GM23338 (cell line): ENCODE data around the gene ARL8B. TPM values are rescaled to one million over a fixed set of nuclear protein-coding genes. Genes with fewer than 3 reads are reported as not detected.

Source experiments
- ATAC-seq: fragments of 200-7000 bp; cut with Tn5 transposase; 3 replicates; pipeline ENCODE4 v1.9.1; 2020
- DNase-seq: peaks from one replicate; pipeline ENCODE4 v3.0.0-alpha.2; 2015; ENCODE audit warnings: low spot score
- H2AFZ ChIP-seq: fragments of 200-600 bp; sonication (generic); 2 replicates; pipeline ENCODE4 v1.8.0; 2016; ENCODE audit warnings: antibody characterized with exemption, mild to moderate bottlenecking, moderate library complexity
- H3F3A ChIP-seq: fragments of 200-600 bp; sonication (generic); replicated peaks from 2 replicates; pipeline ENCODE4 v1.8.0; 2017; ENCODE audit warnings: antibody characterized with exemption, mixed run types, low read depth
- H3K27ac ChIP-seq: fragments of 200-600 bp; sonication (generic); 2 replicates; pipeline ENCODE4 v1.6.1; 2016; ENCODE audit warnings: low read depth
- H3K27me3 ChIP-seq: fragments of 200-600 bp; sonication (generic); 2 replicates; pipeline ENCODE4 v1.8.0; 2016; ENCODE audit warnings: mild to moderate bottlenecking, mixed run types, moderate library complexity; ENCODE audit not compliant: insufficient read depth
- H3K36me3 ChIP-seq: fragments of 200-600 bp; sonication (generic); 2 replicates; pipeline ENCODE4 v1.8.0; 2016; ENCODE audit warnings: mild to moderate bottlenecking; ENCODE audit not compliant: insufficient read depth
- H3K4me1 ChIP-seq: fragments of 200-600 bp; sonication (generic); 2 replicates; pipeline ENCODE4 v1.8.0; 2016; ENCODE audit warnings: mild to moderate bottlenecking, moderate library complexity; ENCODE audit not compliant: insufficient read depth
- H3K4me2 ChIP-seq: fragments of 200-600 bp; sonication (generic); 2 replicates; pipeline ENCODE4 v1.7.1; 2017; ENCODE audit warnings: mixed run types
- H3K4me3 ChIP-seq: fragments of 200-600 bp; sonication (generic); 2 replicates; pipeline ENCODE4 v1.6.1; 2016; ENCODE audit warnings: mixed run types
- H3K79me2 ChIP-seq: fragments of 200-600 bp; sonication (generic); replicated peaks from 2 replicates; pipeline ENCODE4 v1.8.0; 2017; ENCODE audit warnings: mild to moderate bottlenecking; ENCODE audit not compliant: insufficient read depth
- H3K9me2 ChIP-seq: fragments of 200-600 bp; sonication (generic); 2 replicates; pipeline ENCODE4 v1.8.0; 2017; ENCODE audit not compliant: insufficient read depth
- H4K20me1 ChIP-seq: fragments of 200-600 bp; sonication (generic); replicated peaks from 2 replicates; pipeline ENCODE4 v1.8.0; 2017; ENCODE audit warnings: mild to moderate bottlenecking; ENCODE audit not compliant: insufficient read depth
- H3K27ac Mint-ChIP-seq: 2 replicates; pipeline ENCODE4 v1.8.0; 2020; ENCODE audit warnings: inconsistent platforms, mild to moderate bottlenecking, moderate library complexity, mixed read lengths
- H3K27me3 Mint-ChIP-seq: 3 replicates; pipeline ENCODE4 v1.8.0; 2022; ENCODE audit warnings: low read depth, mild to moderate bottlenecking, moderate library complexity, mixed read lengths, inconsistent platforms; ENCODE audit not compliant: insufficient read depth, poor library complexity
- H3K36me3 Mint-ChIP-seq: 3 replicates; pipeline ENCODE4 v1.8.0; 2021; ENCODE audit warnings: low read depth, mild to moderate bottlenecking, inconsistent platforms, moderate library complexity, mixed read lengths
- H3K4me1 Mint-ChIP-seq: 3 replicates; pipeline ENCODE4 v1.8.0; 2020; ENCODE audit warnings: mild to moderate bottlenecking, inconsistent platforms, mixed read lengths
- H3K4me3 Mint-ChIP-seq: 3 replicates; pipeline ENCODE4 v1.8.0; 2021; ENCODE audit warnings: moderate library complexity, mild to moderate bottlenecking, inconsistent platforms, mixed read lengths
- H3K9me3 Mint-ChIP-seq: 3 replicates; pipeline ENCODE4 v1.8.0; 2020; ENCODE audit warnings: moderate library complexity, mild to moderate bottlenecking, inconsistent platforms, mixed read lengths
- CREB1 ChIP-seq: fragments of 250-450 bp; sonication (Bioruptor Pico); IDR thresholded peaks from 2 replicates; pipeline ENCODE4 v1.5.0; 2020; ENCODE audit warnings: low read depth, mild to moderate bottlenecking, moderate library complexity
- CTCF ChIP-seq, 2 experiments: fragments of 200-600 bp in 1 of 2; sonication (generic) in 1 of 2; conservative IDR thresholded peaks; 2 replicates each; pipeline versions ENCODE4 v1.5.1 to v1.6.1; 2016 to 2017; ENCODE audit warnings: antibody characterized with exemption in 2 of 2, low read depth in 2 of 2, mild to moderate bottlenecking in 2 of 2, moderate library complexity in 1 of 2
- ETS1 ChIP-seq: IDR thresholded peaks from 2 replicates; pipeline ENCODE4 v1.6.1; 2016; ENCODE audit warnings: antibody characterized with exemption
- EZH2phosphoT487 ChIP-seq: fragments of 200-600 bp; sonication (generic); IDR thresholded peaks from one replicate; pipeline ENCODE4 v1.8.1; 2018; ENCODE audit warnings: antibody characterized with exemption; ENCODE audit not compliant: unreplicated experiment
- NANOG ChIP-seq: IDR thresholded peaks from 2 replicates; pipeline ENCODE4 v1.6.1; 2016; ENCODE audit warnings: antibody characterized with exemption, borderline replicate concordance
- POLR2AphosphoS5 ChIP-seq: IDR thresholded peaks from 2 replicates; pipeline ENCODE4 v1.6.1; 2016; ENCODE audit warnings: antibody characterized with exemption, low read depth
- ZNF114 ChIP-seq: fragments of 250-450 bp; sonication (Bioruptor Pico); IDR thresholded peaks from 2 replicates; pipeline ENCODE4 v1.5.0; 2020; ENCODE audit warnings: mild to moderate bottlenecking, moderate library complexity
- ZNF331 ChIP-seq: fragments of 250-450 bp; sonication (Bioruptor Pico); IDR thresholded peaks from 2 replicates; pipeline ENCODE4 v1.5.0; 2020; ENCODE audit warnings: low read depth, mild to moderate bottlenecking, moderate library complexity
- polyA plus RNA-seq: library from polyadenylated mRNA; unstranded; fragments of >200 nt; fragmentation: Nextera tagmentation; extraction: Ambion mirVana; gene quantifications from 2 replicates; pipeline ENCODE4 v1.2.1, GENCODE V29; 2016
- total RNA-seq: library from RNA; depleted of rRNA; stranded (reverse); fragments of >200 nt; shearing (Covaris generic); gene quantifications from 2 replicates; pipeline ENCODE4 v1.2.3, GENCODE V29; 2014
- TF ChIP-seq, protein P1 (sequence below): fragments of 250-450 bp; sonication (Bioruptor Pico); IDR thresholded peaks from 2 replicates; pipeline ENCODE4 v1.5.0; 2020; ENCODE audit warnings: mild to moderate bottlenecking, moderate library complexity

Gene ARL8B
- total and polyA plus RNA-seq, 2 experiments from 2014 or later, result 25.5 to 40.8 TPM

DNA sequence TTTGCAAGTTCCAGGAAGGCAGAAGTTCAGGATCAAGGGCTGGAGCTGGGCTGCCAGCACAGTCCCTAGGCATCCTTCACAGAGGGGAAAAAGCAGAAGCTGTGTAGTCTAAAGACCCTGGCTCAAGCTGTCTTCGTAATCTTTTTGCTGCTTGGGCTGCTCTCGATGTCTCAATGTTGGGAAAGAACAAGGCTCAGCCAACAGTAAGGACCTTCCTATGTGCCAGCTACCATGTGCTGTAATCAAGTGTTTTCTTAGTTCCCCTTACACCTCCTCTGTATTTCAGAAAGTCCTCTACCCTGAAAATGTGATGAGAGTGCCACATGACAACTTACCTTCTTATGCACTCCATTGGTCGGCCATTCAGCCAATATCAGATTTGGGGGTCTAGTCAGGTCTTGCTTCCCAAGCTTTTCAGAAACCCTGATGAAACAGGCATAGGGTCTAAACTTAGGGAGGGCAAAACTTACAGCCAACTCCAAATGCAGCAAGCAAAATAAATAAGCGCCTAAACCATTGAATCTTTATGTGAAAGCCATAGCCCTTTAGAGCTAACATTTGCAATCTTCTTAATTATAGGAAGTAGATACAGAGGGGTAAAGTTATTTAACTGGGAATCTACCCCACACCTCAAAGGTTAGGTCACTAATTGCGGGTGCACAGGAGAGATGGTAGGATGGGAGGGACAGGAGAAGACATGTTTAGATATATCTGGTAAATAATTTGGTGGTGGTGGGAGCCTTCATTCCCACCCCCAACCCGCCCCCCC, 64.2 kb downstream of the ARL8B start (continued):
- TF ChIP-seq ZNF114 (CRISPR knock-in tag) (no peak), EZH2phosphoT487 (no peak), ETS1 (no peak), CTCF (conservative IDR thresholded peaks at IDR 0.05; ENCODE audit: low read depth in 2 of 2) (no peak), CREB1 (CRISPR knock-in tag) (no peak), ZNF331 (no peak)

GRCh38 chr3:5186858-5187155, 64.7 kb downstream of the ARL8B start:
- H3K27ac ChIP-seq, result no peak overlapping the region
- Mint-ChIP-seq H3K36me3 (peaks cover 7% of the 10 kb centered on the region; the same call in 2 of the 3 replicates), H3K27ac (no peak overlapping the region), H3K9me3 (no peaks in the 10 kb centered on the region), H3K27me3 (peaks cover 5% of the 10 kb centered on the region), H3K4me3 (peak overlapping the region; percentile 86), H3K4me1 (peaks cover 33% of the 10 kb centered on the region)
- peaks cover 17% of the 10 kb centered on the region for H3K4me1 ChIP-seq
- DNase-seq (peak; percentile 37), ATAC-seq (peak; percentile 3; the same call in 1 of the 3 replicates)
- TF ChIP-seq NANOG (no peak), POLR2AphosphoS5 (no peak), ZNF114 (CRISPR knock-in tag) (no peak)
- peak overlapping the region; percentile 96 for H3K4me2 ChIP-seq
- H2AFZ ChIP-seq, result peak overlapping the region; percentile 94; the same call in 1 of the 2 replicates
- peaks cover 16% of the 10 kb centered on the region; the same call in 1 of the 2 replicates for H3K27me3 ChIP-seq
- H3K79me2 ChIP-seq, result peaks cover 35% of the 10 kb centered on the region
- peaks cover 5% of the 10 kb centered on the region for H4K20me1 ChIP-seq
- no peaks in the 10 kb centered on the region for H3K36me3 ChIP-seq
- peak overlapping the region; percentile 68 for H3K4me3 ChIP-seq
- H3K9me2 ChIP-seq, result no peaks in the 10 kb centered on the region
- no peaks in the 10 kb centered on the region for H3F3A ChIP-seq

DNA sequence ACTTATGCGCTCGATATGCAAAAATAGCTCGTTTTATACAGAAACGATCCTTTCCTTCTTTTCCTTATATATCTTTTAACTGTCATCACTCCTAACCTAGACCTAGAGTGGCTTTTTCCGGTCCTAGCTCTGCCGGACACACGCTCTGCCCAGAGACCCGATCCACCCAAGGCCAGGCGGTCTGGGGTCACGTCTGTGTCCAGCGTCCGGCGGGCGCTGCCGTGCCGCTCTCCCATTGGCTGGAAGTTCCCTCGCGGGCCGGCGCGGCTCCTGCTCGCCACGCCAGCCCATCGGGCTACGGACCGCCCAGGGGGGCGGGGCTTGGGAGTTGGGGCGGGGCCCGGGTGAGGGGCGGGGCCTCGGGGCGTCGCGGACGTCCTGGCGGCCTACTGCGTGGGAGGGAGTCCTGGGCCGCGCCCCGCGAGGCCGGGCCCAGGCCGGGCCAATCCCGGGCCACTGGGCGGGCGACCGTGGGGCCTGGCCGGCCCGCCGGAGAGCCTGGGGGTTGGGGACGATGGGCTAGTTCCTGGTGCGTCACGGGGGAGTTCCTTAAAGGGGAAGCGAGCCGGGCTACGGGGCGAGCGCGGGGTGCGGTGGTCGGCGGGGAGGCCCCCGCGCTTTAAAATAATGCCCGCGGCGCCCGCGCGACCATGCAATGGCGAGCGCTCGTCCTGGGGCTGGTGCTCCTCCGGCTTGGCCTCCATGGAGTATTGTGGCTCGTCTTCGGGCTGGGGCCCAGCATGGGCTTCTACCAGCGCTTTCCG, 65.2 kb downstream of the ARL8B start, which contains the start of gene EDEM1:
Gene EDEM1 (plus strand): TSS at position 552 of the 764 bp plus-strand sequence. CDS start 99 bp downstream, at position 651.
- Mint-ChIP-seq H3K4me1 (peaks cover 38% of the 10 kb centered on the region), H3K36me3 (peaks cover 7% of the 10 kb centered on the region; the same call in 1 of the 3 replicates), H3K4me3 (peak within 1 kb of the TSS; percentile 96), H3K27ac (peak within 1 kb of the TSS; percentile 91), H3K9me3 (no peaks in the 10 kb centered on the region), H3K27me3 (peaks cover 5% of the 10 kb centered on the region)
- Histone ChIP-seq H3K79me2 (peaks cover 40% of the 10 kb centered on the region), H2AFZ (peak within 1 kb of the TSS; percentile 94), H3K27me3 (peaks cover 16% of the 10 kb centered on the region; the same call in 1 of the 2 replicates), H3K9me2 (no peaks in the 10 kb centered on the region), H3F3A (no peaks in the 10 kb centered on the region), H3K4me2 (peak within 1 kb of the TSS; percentile 96), H3K36me3 (no peaks in the 10 kb centered on the region), H3K27ac (no peak within 1 kb of the TSS), H3K4me1 (peaks cover 17% of the 10 kb centered on the region), H3K4me3 (peak within 1 kb of the TSS; percentile 68), H4K20me1 (peaks cover 5% of the 10 kb centered on the region)
- DNase-seq (peak; percentile 85), ATAC-seq (peak; percentile 89)
- TF ChIP-seq, protein P1, sequence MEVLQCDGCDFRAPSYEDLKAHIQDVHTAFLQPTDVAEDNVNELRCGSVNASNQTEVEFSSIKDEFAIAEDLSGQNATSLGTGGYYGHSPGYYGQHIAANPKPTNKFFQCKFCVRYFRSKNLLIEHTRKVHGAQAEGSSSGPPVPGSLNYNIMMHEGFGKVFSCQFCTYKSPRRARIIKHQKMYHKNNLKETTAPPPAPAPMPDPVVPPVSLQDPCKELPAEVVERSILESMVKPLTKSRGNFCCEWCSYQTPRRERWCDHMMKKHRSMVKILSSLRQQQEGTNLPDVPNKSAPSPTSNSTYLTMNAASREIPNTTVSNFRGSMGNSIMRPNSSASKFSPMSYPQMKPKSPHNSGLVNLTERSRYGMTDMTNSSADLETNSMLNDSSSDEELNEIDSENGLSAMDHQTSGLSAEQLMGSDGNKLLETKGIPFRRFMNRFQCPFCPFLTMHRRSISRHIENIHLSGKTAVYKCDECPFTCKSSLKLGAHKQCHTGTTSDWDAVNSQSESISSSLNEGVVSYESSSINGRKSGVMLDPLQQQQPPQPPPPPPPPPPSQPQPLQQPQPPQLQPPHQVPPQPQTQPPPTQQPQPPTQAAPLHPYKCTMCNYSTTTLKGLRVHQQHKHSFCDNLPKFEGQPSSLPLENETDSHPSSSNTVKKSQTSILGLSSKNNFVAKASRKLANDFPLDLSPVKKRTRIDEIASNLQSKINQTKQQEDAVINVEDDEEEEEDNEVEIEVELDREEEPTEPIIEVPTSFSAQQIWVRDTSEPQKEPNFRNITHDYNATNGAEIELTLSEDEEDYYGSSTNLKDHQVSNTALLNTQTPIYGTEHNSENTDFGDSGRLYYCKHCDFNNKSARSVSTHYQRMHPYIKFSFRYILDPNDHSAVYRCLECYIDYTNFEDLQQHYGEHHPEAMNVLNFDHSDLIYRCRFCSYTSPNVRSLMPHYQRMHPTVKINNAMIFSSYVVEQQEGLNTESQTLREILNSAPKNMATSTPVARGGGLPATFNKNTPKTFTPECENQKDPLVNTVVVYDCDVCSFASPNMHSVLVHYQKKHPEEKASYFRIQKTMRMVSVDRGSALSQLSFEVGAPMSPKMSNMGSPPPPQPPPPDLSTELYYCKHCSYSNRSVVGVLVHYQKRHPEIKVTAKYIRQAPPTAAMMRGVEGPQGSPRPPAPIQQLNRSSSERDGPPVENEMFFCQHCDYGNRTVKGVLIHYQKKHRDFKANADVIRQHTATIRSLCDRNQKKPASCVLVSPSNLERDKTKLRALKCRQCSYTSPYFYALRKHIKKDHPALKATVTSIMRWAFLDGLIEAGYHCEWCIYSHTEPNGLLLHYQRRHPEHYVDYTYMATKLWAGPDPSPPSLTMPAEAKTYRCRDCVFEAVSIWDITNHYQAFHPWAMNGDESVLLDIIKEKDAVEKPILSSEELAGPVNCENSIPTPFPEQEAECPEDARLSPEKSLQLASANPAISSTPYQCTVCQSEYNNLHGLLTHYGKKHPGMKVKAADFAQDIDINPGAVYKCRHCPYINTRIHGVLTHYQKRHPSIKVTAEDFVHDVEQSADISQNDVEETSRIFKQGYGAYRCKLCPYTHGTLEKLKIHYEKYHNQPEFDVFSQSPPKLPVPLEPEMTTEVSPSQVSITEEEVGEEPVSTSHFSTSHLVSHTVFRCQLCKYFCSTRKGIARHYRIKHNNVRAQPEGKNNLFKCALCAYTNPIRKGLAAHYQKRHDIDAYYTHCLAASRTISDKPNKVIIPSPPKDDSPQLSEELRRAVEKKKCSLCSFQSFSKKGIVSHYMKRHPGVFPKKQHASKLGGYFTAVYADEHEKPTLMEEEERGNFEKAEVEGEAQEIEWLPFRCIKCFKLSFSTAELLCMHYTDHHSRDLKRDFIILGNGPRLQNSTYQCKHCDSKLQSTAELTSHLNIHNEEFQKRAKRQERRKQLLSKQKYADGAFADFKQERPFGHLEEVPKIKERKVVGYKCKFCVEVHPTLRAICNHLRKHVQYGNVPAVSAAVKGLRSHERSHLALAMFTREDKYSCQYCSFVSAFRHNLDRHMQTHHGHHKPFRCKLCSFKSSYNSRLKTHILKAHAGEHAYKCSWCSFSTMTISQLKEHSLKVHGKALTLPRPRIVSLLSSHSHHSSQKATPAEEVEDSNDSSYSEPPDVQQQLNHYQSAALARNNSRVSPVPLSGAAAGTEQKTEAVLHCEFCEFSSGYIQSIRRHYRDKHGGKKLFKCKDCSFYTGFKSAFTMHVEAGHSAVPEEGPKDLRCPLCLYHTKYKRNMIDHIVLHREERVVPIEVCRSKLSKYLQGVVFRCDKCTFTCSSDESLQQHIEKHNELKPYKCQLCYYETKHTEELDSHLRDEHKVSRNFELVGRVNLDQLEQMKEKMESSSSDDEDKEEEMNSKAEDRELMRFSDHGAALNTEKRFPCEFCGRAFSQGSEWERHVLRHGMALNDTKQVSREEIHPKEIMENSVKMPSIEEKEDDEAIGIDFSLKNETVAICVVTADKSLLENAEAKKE, result no peak
